ENCODE data around the gene PHLDB2. TPM values are rescaled to one million over a fixed set of nuclear protein-coding genes. Genes with fewer than 3 reads are reported as not detected.

Gene PHLDB2
- total and polyA plus RNA-seq, 2 of the 4 experiments (the other 2 are of a cell fraction), result 10.6 to 28.7 TPM

DNA sequence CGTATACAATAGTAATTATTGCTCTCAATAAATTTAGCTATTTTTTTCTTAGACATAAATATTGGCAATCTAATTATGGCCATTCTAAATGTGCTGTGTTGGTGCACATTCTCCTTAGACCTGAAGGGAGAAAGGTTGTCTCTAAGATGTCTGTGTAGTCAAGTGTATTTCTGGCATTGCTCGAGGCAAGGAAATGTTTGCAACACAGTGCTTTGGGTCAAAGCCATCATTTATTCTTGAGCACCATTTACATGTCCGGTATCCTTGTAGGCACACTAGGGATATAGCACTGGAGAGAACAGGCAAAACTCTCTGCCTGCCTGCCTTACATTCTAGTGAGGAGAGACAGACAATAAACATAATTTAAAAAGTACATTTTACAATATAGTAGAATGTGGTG lies 2.6 kb upstream of the PHLDB2 start:
- WGBS, 2 experiments (ENCODE audit: extremely low coverage in 2 of 2, insufficient read length in 1 of 2), result no CpG with 5 or more reads among the region's 3 CpGs
- Histone ChIP-seq H3K4ac (ENCODE audit: low read depth, low read length) (no peak overlapping the region), H3K9me3 (ENCODE audit: control insufficient read depth, insufficient read depth, low read length) (no peaks in the 10 kb centered on the region), H2BK120ac (ENCODE audit: low read depth, low read length) (no peak overlapping the region), H3K4me1 (ENCODE audit: control insufficient read depth, insufficient read depth, low read length) (peaks cover 2% of the 10 kb centered on the region; the same call in 1 of the 2 replicates), H3K9me1 (ENCODE audit: insufficient read depth, low read length) (0 out of 2 replicates have a peak, but pooled peaks cover 3% of the 10 kb centered on the region), H3K14ac (replicated peaks; ENCODE audit: low read depth, low read length) (no peak overlapping the region), H2AFZ (replicated peaks; ENCODE audit: low read length, poor library complexity) (no peak overlapping the region), H4K8ac (ENCODE audit: low read depth in 2 of 2, low read length in 2 of 2) (no peak overlapping the region), H3K79me1 (ENCODE audit: low read depth in 1 of 2, low read length in 2 of 2) (peaks cover 3 to 7% of the 10 kb centered on the region in 2 experiments; a peak in 2 of 4 replicates), H3K4me3 (ENCODE audit: insufficient read depth, low read depth, low read length) (no peak overlapping the region), H4K5ac (ENCODE audit: low read depth, low read length) (no peak overlapping the region), H3K56ac (ENCODE audit: extremely low read depth, insufficient read depth, low read length) (no peak overlapping the region), H3K23ac (ENCODE audit: low read depth, low read length) (no peak overlapping the region), H3K27ac (ENCODE audit: insufficient read depth, low read length) (no peak overlapping the region), H3K9ac (ENCODE audit: low read depth, low read length) (no peak overlapping the region), H3K27me3 (ENCODE audit: control insufficient read depth, insufficient read depth, low read length) (no peaks in the 10 kb centered on the region), H4K20me1 (ENCODE audit: insufficient read depth, low read length) (no peaks in the 10 kb centered on the region), H2BK20ac (ENCODE audit: low read depth, low read length) (no peak overlapping the region), H2BK5ac (ENCODE audit: low read depth, low read length, poor library complexity, severe bottlenecking) (no peak overlapping the region), H4K91ac (ENCODE audit: insufficient read depth, low read depth, low read length) (no peak overlapping the region), H2BK15ac (ENCODE audit: low read depth, low read length) (no peak overlapping the region), H3K4me2 (ENCODE audit: low read depth, low read length) (no peak overlapping the region), H3K18ac (ENCODE audit: low read depth, low read length) (no peak overlapping the region), H2AK9ac (replicated peaks; ENCODE audit: low read depth, low read length, poor library complexity) (no peak overlapping the region), H2AK5ac (ENCODE audit: low read depth, low read length) (peak overlapping the region; percentile 33; the same call in 1 of the 2 replicates), H3K36me3 (ENCODE audit: control insufficient read depth, insufficient read depth, low read length) (no peaks in the 10 kb centered on the region)
- ATAC-seq (ENCODE audit: low read depth), result no peak
- no peak for DNase-seq
- TF ChIP-seq MAZ (IDR thresholded peaks at IDR 0.05; ENCODE audit: borderline replicate concordance, low read depth, low read length), result no peak
- no peak for TF ChIP-seq RFX5 (IDR thresholded peaks at IDR 0.05; ENCODE audit: low read depth, low read length)
- no peak for TF ChIP-seq MAFK (IDR thresholded peaks at IDR 0.05; ENCODE audit: low read depth, low read length)
- TF ChIP-seq, protein P1, sequence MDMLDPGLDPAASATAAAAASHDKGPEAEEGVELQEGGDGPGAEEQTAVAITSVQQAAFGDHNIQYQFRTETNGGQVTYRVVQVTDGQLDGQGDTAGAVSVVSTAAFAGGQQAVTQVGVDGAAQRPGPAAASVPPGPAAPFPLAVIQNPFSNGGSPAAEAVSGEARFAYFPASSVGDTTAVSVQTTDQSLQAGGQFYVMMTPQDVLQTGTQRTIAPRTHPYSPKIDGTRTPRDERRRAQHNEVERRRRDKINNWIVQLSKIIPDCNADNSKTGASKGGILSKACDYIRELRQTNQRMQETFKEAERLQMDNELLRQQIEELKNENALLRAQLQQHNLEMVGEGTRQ (IDR thresholded peaks at IDR 0.05; ENCODE audit: low read depth, low read length), result no peak
- TF ChIP-seq FOS (IDR thresholded peaks at IDR 0.05; ENCODE audit: low read depth, low read length), result no peak
- no peak for TF ChIP-seq NFE2L2 (IDR thresholded peaks at IDR 0.05; ENCODE audit: low read depth, low read length)
- no peak for TF ChIP-seq POLR2A (IDR thresholded peaks at IDR 0.05; ENCODE audit: low read depth, low read length)
- TF ChIP-seq CEBPB (IDR thresholded peaks at IDR 0.05; ENCODE audit: low read depth, low read length), result no peak
- TF ChIP-seq RCOR1 (IDR thresholded peaks at IDR 0.05; ENCODE audit: insufficient replicate concordance, low read length), result no peak
- no peak for TF ChIP-seq MXI1 (IDR thresholded peaks at IDR 0.05; ENCODE audit: borderline replicate concordance, low read depth, low read length)
- no peak for TF ChIP-seq SMC3 (IDR thresholded peaks at IDR 0.05; ENCODE audit: low read depth, low read length)
- intact Hi-C loops (cut with micrococcal nuclease) (no loop called here), dilution Hi-C loops (cut with HindIII; ENCODE audit: low sequenced_read_pairs, unreplicated experiment) (no loop called here), in situ Hi-C loops (cut with MboI; ENCODE audit: low sequenced_read_pairs) (loop anchor here (25.0 kb wide), 1 partner anchor 269 kb away; the partner anchor contains the start of gene ZBED2)
- ChIA-PET CTCF (interaction anchor here (0.6 kb wide), 1 partner anchor 518 kb away, joined by 3 read pairs; no protein-coding TSS in a partner anchor), POLR2A (ENCODE audit: unreplicated experiment) (no interaction called here)
- BruUV-seq (replicated peaks), result no TSS peak

Data from IMR-90 (cell line).